ENCODE measurements around the gene GPC1. TPM values are rescaled to one million over a fixed set of nuclear protein-coding genes. Genes with fewer than 3 reads are reported as not detected.

The GPC1 gene
- total RNA-seq, 1 donor = 54.3 TPM

GRCh38 chr2:240507060-240507777 is 71.8 kb downstream of the GPC1 start:
- DNase-seq (ENCODE audit: insufficient read length, low spot score, missing footprints) = peak; percentile 62
- Histone ChIP-seq H3K4me2 (ENCODE audit: insufficient read depth, low read length) (no peak overlapping the region), H3K27me3 (ENCODE audit: insufficient read depth, low read length) (no peaks in the 10 kb centered on the region), H3K4me1 (ENCODE audit: insufficient read depth, low read length) (no peaks in the 10 kb centered on the region), H4K20me1 (ENCODE audit: insufficient read depth, low read length) (no peaks in the 10 kb centered on the region), H2AFZ (ENCODE audit: low read length) (no peak overlapping the region), H3K9me3 (ENCODE audit: low read depth, low read length) (no peaks in the 10 kb centered on the region), H3K4me3 (ENCODE audit: insufficient read depth, low read length) (no peak overlapping the region), H3K27ac (ENCODE audit: low read depth, low read length) (no peak overlapping the region), H3K36me3 (ENCODE audit: insufficient read depth, low read length) (no peaks in the 10 kb centered on the region), H3K79me2 (ENCODE audit: insufficient read depth, low read length) (no peaks in the 10 kb centered on the region)
- TF ChIP-seq CTCF (IDR thresholded peaks at IDR 0.05; ENCODE audit: extremely low read depth, low read depth, low read length) = no peak

- Histone ChIP-seq H3K4me1 (ENCODE audit: insufficient read depth, low read length) (no peaks in the 10 kb centered on the region), H4K20me1 (ENCODE audit: insufficient read depth, low read length) (no peaks in the 10 kb centered on the region), H3K27ac (ENCODE audit: low read depth, low read length) (no peak overlapping the region), H3K36me3 (ENCODE audit: insufficient read depth, low read length) (no peaks in the 10 kb centered on the region), H3K9me3 (ENCODE audit: low read depth, low read length) (no peaks in the 10 kb centered on the region), H3K4me3 (ENCODE audit: insufficient read depth, low read length) (no peak overlapping the region), H2AFZ (ENCODE audit: low read length) (no peak overlapping the region), H3K79me2 (ENCODE audit: insufficient read depth, low read length) (no peaks in the 10 kb centered on the region), H3K4me2 (ENCODE audit: insufficient read depth, low read length) (no peak overlapping the region), H3K27me3 (ENCODE audit: insufficient read depth, low read length) (no peaks in the 10 kb centered on the region)
- no peak for TF ChIP-seq CTCF (IDR thresholded peaks at IDR 0.05; ENCODE audit: extremely low read depth, low read depth, low read length)
- peak; percentile 65 for DNase-seq (ENCODE audit: insufficient read length, low spot score, missing footprints)
Observed at GRCh38 chr2:240507778-240508251, 72.4 kb downstream of the GPC1 start.

- H3K79me2 ChIP-seq (ENCODE audit: insufficient read depth, low read length) = no peaks in the 10 kb centered on the region
- no peaks in the 10 kb centered on the region for H3K9me3 ChIP-seq (ENCODE audit: low read depth, low read length)
- TF ChIP-seq CTCF (IDR thresholded peaks at IDR 0.05; ENCODE audit: extremely low read depth, low read depth, low read length) = no peak
- H3K4me2 ChIP-seq (ENCODE audit: insufficient read depth, low read length) = no peak overlapping the region
- no peak for DNase-seq (ENCODE audit: insufficient read length, low spot score, missing footprints)
- no peak overlapping the region for H2AFZ ChIP-seq (ENCODE audit: low read length)
- H3K27ac ChIP-seq (ENCODE audit: low read depth, low read length) = no peak overlapping the region
- H3K36me3 ChIP-seq (ENCODE audit: insufficient read depth, low read length) = no peaks in the 10 kb centered on the region
- H3K27me3 ChIP-seq (ENCODE audit: insufficient read depth, low read length) = no peaks in the 10 kb centered on the region
- peaks cover under 1% of the 10 kb centered on the region for H3K4me1 ChIP-seq (ENCODE audit: insufficient read depth, low read length)
- H3K4me3 ChIP-seq (ENCODE audit: insufficient read depth, low read length) = no peak overlapping the region
- peaks cover 2% of the 10 kb centered on the region for H4K20me1 ChIP-seq (ENCODE audit: insufficient read depth, low read length)
Observed at GRCh38 chr2:240508832-240509545, 73.5 kb downstream of the GPC1 start.
